Uterus (tissue), 2 donors: Measurements from ENCODE around the gene RCN2.

Source experiments
- POLR2A ChIP-seq, 2 donors: fragments of 450-650 bp; IDR thresholded peaks; one replicate each; pipeline ENCODE4 v1.6.1; 2016; ENCODE audit warnings: antibody characterized with exemption in 2 of 2, mild to moderate bottlenecking in 1 of 2, moderate library complexity in 1 of 2
- TF ChIP-seq, protein P1 (sequence below), 4 experiments: fragments of 200-600 bp in 2 of 4; fragments of 450-650 bp in 2 of 4; sonication (generic) in 2 of 4; IDR thresholded peaks; one replicate each; pipeline ENCODE4 v1.5.1; 2016 to 2019; ENCODE audit warnings: antibody characterized with exemption in 4 of 4, mild to moderate bottlenecking in 2 of 4, moderate library complexity in 1 of 4

DNA sequence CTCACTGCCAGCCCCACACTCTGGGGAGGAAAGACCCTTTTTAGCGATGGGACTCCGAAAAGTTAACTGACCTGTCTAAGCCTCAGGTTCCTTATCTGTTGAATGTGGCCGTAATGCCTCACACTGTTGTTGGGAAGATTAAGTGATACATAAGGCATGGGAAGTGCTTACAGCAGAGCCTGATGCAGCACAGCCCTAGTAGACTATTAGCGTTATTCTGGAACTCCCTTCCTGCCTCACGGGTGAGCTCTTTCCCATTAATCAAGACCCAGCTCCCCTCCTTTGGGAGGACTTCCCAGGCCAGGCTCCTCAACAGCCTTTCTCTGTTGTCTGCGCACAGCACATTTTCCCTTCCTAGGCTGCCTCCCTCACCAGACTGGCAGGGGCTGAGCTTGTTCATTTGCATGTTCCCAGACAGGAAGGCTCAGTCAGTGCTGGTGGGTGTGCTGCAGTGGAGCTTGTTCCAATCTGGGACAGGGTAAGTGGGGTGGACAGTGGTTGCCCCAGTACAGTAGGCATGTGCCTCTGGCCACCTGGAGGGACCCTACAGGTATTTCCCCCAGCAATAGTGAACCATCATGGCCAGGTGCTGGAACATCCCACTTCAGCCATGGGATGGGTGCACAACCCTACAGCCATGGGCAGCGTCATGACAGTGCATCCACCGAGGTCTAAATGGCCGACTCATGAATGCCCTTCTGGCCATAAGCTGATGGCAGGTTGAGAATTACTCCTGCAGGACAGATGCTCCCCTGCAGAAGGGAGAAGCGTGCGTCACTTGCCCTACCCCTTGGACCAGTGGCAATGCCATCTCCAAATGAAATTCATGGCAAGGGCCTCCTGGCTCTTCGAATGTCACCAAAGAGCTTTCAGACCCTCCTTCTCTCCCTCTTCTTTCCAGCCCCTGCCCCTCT is 57.6 kb downstream of the RCN2 start:
- TF ChIP-seq, protein P1, sequence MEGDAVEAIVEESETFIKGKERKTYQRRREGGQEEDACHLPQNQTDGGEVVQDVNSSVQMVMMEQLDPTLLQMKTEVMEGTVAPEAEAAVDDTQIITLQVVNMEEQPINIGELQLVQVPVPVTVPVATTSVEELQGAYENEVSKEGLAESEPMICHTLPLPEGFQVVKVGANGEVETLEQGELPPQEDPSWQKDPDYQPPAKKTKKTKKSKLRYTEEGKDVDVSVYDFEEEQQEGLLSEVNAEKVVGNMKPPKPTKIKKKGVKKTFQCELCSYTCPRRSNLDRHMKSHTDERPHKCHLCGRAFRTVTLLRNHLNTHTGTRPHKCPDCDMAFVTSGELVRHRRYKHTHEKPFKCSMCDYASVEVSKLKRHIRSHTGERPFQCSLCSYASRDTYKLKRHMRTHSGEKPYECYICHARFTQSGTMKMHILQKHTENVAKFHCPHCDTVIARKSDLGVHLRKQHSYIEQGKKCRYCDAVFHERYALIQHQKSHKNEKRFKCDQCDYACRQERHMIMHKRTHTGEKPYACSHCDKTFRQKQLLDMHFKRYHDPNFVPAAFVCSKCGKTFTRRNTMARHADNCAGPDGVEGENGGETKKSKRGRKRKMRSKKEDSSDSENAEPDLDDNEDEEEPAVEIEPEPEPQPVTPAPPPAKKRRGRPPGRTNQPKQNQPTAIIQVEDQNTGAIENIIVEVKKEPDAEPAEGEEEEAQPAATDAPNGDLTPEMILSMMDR (IDR thresholded peaks at IDR 0.05) = no peak
- TF ChIP-seq POLR2A (IDR thresholded peaks at IDR 0.05) = no peak
